ENCODE results near the gene FLVCR2.

Gene FLVCR2

GRCh38 chr14:75535164-75535898 lies 43.1 kb upstream of the FLVCR2 start:
- Histone ChIP-seq H3K36me3 (ENCODE audit: low read depth) (no peaks in the 10 kb centered on the region), H3K9me3 (ENCODE audit: severe bottlenecking) (no peaks in the 10 kb centered on the region), H3K4me1 (ENCODE audit: insufficient read depth, poor library complexity, severe bottlenecking) (peaks cover 29% of the 10 kb centered on the region), H3K27me3 (ENCODE audit: insufficient read depth, poor library complexity, severe bottlenecking) (no peaks in the 10 kb centered on the region), H3K4me3 (ENCODE audit: severe bottlenecking) (no peak overlapping the region), H3K27ac (ENCODE audit: poor library complexity, severe bottlenecking) (peak overlapping the region; percentile 90)
- DNase-seq (ENCODE audit: low spot score) (no peak), ATAC-seq (ENCODE audit: low read depth) (no peak)
- no peak for TF ChIP-seq CTCF (IDR thresholded peaks at IDR 0.05; ENCODE audit: poor library complexity, severe bottlenecking)

GRCh38 chr14:75537071-75537470 lies 41.3 kb upstream of the FLVCR2 start:
- H3K9me3 ChIP-seq (ENCODE audit: severe bottlenecking): no peaks in the 10 kb centered on the region
- no peak for ATAC-seq (ENCODE audit: low read depth)

GRCh38 chr14:75539162-75539560 lies 39.3 kb upstream of the FLVCR2 start:
- no peak for TF ChIP-seq CTCF (IDR thresholded peaks at IDR 0.05; ENCODE audit: poor library complexity, severe bottlenecking)
- ATAC-seq (ENCODE audit: low read depth) (no peak), DNase-seq (ENCODE audit: low spot score) (no peak)
- peaks cover 26% of the 10 kb centered on the region for H3K4me1 ChIP-seq (ENCODE audit: insufficient read depth, poor library complexity, severe bottlenecking)
- H3K27me3 ChIP-seq (ENCODE audit: insufficient read depth, poor library complexity, severe bottlenecking): no peaks in the 10 kb centered on the region
- H3K4me3 ChIP-seq (ENCODE audit: severe bottlenecking): no peak overlapping the region
- no peaks in the 10 kb centered on the region for H3K36me3 ChIP-seq (ENCODE audit: low read depth)
- no peak overlapping the region for H3K27ac ChIP-seq (ENCODE audit: poor library complexity, severe bottlenecking)
- no peaks in the 10 kb centered on the region for H3K9me3 ChIP-seq (ENCODE audit: severe bottlenecking)

More at GRCh38 chr14:75537071-75537470, 41.3 kb upstream of the FLVCR2 start:
- Histone ChIP-seq H3K4me3 (ENCODE audit: severe bottlenecking) (no peak overlapping the region), H3K4me1 (ENCODE audit: insufficient read depth, poor library complexity, severe bottlenecking) (peaks cover 25% of the 10 kb centered on the region), H3K27ac (ENCODE audit: poor library complexity, severe bottlenecking) (peak overlapping the region; percentile 90), H3K27me3 (ENCODE audit: insufficient read depth, poor library complexity, severe bottlenecking) (no peaks in the 10 kb centered on the region), H3K36me3 (ENCODE audit: low read depth) (no peaks in the 10 kb centered on the region)
- DNase-seq (ENCODE audit: low spot score): no peak
- TF ChIP-seq CTCF (IDR thresholded peaks at IDR 0.05; ENCODE audit: poor library complexity, severe bottlenecking): no peak

GRCh38 chr14:75539561-75540478 lies 38.6 kb upstream of the FLVCR2 start:
- no peak for TF ChIP-seq CTCF (IDR thresholded peaks at IDR 0.05; ENCODE audit: poor library complexity, severe bottlenecking)
- DNase-seq (ENCODE audit: low spot score) (no peak), ATAC-seq (ENCODE audit: low read depth) (no peak)
- H3K4me1 ChIP-seq (ENCODE audit: insufficient read depth, poor library complexity, severe bottlenecking): peaks cover 26% of the 10 kb centered on the region
- no peak overlapping the region for H3K4me3 ChIP-seq (ENCODE audit: severe bottlenecking)
- H3K9me3 ChIP-seq (ENCODE audit: severe bottlenecking): no peaks in the 10 kb centered on the region
- H3K27ac ChIP-seq (ENCODE audit: poor library complexity, severe bottlenecking): no peak overlapping the region
- H3K36me3 ChIP-seq (ENCODE audit: low read depth): no peaks in the 10 kb centered on the region
- H3K27me3 ChIP-seq (ENCODE audit: insufficient read depth, poor library complexity, severe bottlenecking): no peaks in the 10 kb centered on the region

Data from RWPE2 (cell line).